Measurements from ENCODE around the gene ROR2.

The ROR2 gene

GRCh38 chr9:91837981-91838731 lies 111.9 kb downstream of the ROR2 start:
- no peak for DNase-seq

GRCh38 chr9:91836515-91836914 lies 113.5 kb downstream of the ROR2 start:
- DNase-seq, result no peak

GRCh38 chr9:91835632-91836031 lies 114.4 kb downstream of the ROR2 start:
- DNase-seq, result no peak

- no peak for DNase-seq
Measured at GRCh38 chr9:91835216-91835615, 114.8 kb downstream of the ROR2 start.

GRCh38 chr9:91834740-91835139 lies 115.3 kb downstream of the ROR2 start:
- no peak for DNase-seq

- DNase-seq, result no peak
Measured at GRCh38 chr9:91833878-91834255, 116.2 kb downstream of the ROR2 start.

GRCh38 chr9:91833096-91833877 lies 116.7 kb downstream of the ROR2 start:
- no peak for DNase-seq

GRCh38 chr9:91832322-91832721 lies 117.7 kb downstream of the ROR2 start:
- no peak for DNase-seq

- no peak for DNase-seq
Measured at GRCh38 chr9:91825866-91826265, 124.2 kb downstream of the ROR2 start.

- DNase-seq, result no peak
Measured at GRCh38 chr9:91825422-91825821, 124.6 kb downstream of the ROR2 start.

- no peak for DNase-seq
Measured at GRCh38 chr9:91824601-91825305, 125.3 kb downstream of the ROR2 start.

- no peak for DNase-seq
Measured at GRCh38 chr9:91824151-91824550, 125.9 kb downstream of the ROR2 start.

GRCh38 chr9:91820949-91821880 lies 128.8 kb downstream of the ROR2 start:
- DNase-seq, result no peak

GRCh38 chr9:91820126-91820750 lies 129.8 kb downstream of the ROR2 start:
- DNase-seq, result no peak

GRCh38 chr9:91818647-91819403 lies 131.2 kb downstream of the ROR2 start:
- DNase-seq, result no peak

GRCh38 chr9:91818225-91818585 lies 131.8 kb downstream of the ROR2 start:
- no peak for DNase-seq

GRCh38 chr9:91817493-91818224 lies 132.4 kb downstream of the ROR2 start:
- DNase-seq, result no peak

- DNase-seq, result no peak
Measured at GRCh38 chr9:91817106-91817492, 132.9 kb downstream of the ROR2 start.

- DNase-seq, result no peak
Measured at GRCh38 chr9:91816356-91816755, 133.7 kb downstream of the ROR2 start.

- DNase-seq, result no peak
Measured at GRCh38 chr9:91815896-91816295, 134.1 kb downstream of the ROR2 start.

- DNase-seq, result no peak
Measured at GRCh38 chr9:91814753-91815152, 135.3 kb downstream of the ROR2 start.
